Cardiac muscle cell (in vitro differentiated cells and primary cell): ENCODE data around the gene RHOT2. TPM values are rescaled to one million over a fixed set of nuclear protein-coding genes. Genes with fewer than 3 reads are reported as not detected.

Source experiments
- DNase-seq, 2 donors: peaks; one replicate each; pipeline versions ENCODE4 v3.0.0 to v3.0.0-alpha.2; 2010 to 2017; ENCODE audit warnings: low read depth in 1 of 2, low spot score in 1 of 2
- H3K27ac ChIP-seq: fragments of 200-600 bp; sonication (generic); 2 replicates; pipeline ENCODE4 v1.5.1; 2016
- H3K27me3 ChIP-seq: fragments of 200-600 bp; sonication (generic); 2 replicates; pipeline ENCODE4 v1.6.0; 2016; ENCODE audit warnings: control low read depth
- H3K36me3 ChIP-seq: fragments of 200-600 bp; sonication (generic); 2 replicates; pipeline ENCODE4 v1.5.1; 2016; ENCODE audit warnings: control low read depth
- H3K4me1 ChIP-seq: fragments of 200-600 bp; sonication (generic); 2 replicates; pipeline ENCODE4 v1.8.1; 2017; ENCODE audit warnings: low read depth, mild to moderate bottlenecking, mixed run types
- H3K4me3 ChIP-seq: fragments of 200-600 bp; sonication (generic); 2 replicates; pipeline ENCODE4 v1.5.1; 2016; ENCODE audit warnings: mild to moderate bottlenecking
- H3K9me3 ChIP-seq: fragments of 200-600 bp; sonication (generic); 2 replicates; pipeline ENCODE4 v1.5.1; 2017; ENCODE audit warnings: low read depth, mild to moderate bottlenecking, control low read depth
- polyA plus RNA-seq: library from polyadenylated mRNA; unstranded; fragments of >200 nt; fragmentation: Nextera tagmentation; extraction: Ambion mirVana; gene quantifications from 2 replicates; pipeline ENCODE4 v1.2.1, GENCODE V29; 2016
- total RNA-seq: library from RNA; depleted of rRNA; stranded (reverse); fragments of >200 nt; gene quantifications from 2 replicates; pipeline ENCODE4 v1.2.3, GENCODE V29; 2016
- TF ChIP-seq, protein P1 (sequence below): IDR thresholded peaks from 2 replicates; pipeline ENCODE4 v1.5.1; 2012; ENCODE audit warnings: low read depth, mild to moderate bottlenecking, low read length

Gene RHOT2
- total and polyA plus RNA-seq, 2 experiments from 2014 or later: 294 to 305 TPM

DNA sequence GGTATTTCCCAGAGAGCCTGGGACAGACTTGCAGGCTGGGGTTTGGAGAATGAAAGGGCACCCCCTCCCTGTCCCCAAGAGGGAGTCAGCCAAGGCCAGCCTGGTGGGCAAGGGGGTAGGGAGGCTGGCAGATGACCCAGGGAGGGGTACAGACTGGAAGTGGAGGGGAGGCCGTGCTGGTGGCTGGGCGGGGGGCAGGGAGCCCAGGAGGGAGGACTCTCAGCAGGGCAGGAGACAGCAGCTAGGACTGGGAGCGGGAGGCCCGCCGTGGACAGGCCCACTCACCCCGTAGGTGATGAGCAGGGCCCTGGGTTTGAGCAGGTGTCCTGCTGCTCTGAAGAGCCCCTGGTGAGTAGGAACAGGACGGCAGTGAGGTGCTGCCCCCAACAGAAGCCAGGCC, 32.9 kb upstream of the RHOT2 start:
- Histone ChIP-seq H3K27ac (no peak overlapping the region), H3K9me3 (no peaks in the 10 kb centered on the region), H3K27me3 (no peaks in the 10 kb centered on the region), H3K4me1 (peaks cover 27% of the 10 kb centered on the region), H3K36me3 (peaks cover 9% of the 10 kb centered on the region), H3K4me3 (no peak overlapping the region)
- DNase-seq: no peak
- TF ChIP-seq, protein P1, sequence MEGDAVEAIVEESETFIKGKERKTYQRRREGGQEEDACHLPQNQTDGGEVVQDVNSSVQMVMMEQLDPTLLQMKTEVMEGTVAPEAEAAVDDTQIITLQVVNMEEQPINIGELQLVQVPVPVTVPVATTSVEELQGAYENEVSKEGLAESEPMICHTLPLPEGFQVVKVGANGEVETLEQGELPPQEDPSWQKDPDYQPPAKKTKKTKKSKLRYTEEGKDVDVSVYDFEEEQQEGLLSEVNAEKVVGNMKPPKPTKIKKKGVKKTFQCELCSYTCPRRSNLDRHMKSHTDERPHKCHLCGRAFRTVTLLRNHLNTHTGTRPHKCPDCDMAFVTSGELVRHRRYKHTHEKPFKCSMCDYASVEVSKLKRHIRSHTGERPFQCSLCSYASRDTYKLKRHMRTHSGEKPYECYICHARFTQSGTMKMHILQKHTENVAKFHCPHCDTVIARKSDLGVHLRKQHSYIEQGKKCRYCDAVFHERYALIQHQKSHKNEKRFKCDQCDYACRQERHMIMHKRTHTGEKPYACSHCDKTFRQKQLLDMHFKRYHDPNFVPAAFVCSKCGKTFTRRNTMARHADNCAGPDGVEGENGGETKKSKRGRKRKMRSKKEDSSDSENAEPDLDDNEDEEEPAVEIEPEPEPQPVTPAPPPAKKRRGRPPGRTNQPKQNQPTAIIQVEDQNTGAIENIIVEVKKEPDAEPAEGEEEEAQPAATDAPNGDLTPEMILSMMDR: no peak

DNA sequence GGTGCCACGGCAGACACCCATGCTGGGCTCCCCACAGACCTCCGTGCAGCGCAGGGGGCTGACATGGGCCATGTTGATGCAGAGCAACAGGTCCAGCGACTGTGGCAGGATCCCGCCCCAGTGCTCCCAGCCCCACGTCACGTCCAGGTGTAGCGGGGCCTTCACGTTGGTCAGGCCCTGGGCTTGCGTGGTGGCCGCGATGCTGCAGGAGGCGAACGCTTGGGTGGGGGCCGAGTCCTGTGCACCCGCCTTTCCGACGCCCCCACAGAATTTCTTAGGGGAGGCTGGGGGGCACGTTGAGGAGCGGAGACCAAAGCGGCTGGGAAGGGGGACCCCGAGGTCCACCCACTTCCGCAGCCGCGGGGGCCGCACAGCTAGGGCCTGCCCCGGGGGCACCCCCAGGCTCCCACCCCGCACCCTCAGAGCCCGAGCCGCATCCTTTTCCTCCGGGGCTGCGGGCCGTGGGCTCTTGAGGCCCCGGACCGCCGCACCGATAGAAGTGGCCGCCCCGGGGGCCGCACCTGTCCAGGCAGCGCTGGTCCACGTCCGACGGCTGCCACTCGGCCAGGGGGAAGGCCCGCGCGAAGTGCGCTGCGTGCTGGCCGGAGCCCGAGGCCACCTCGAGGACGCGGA, 32.2 kb upstream of the RHOT2 start:
- Histone ChIP-seq H3K9me3 (no peaks in the 10 kb centered on the region), H3K27me3 (no peaks in the 10 kb centered on the region), H3K4me1 (peaks cover 21% of the 10 kb centered on the region), H3K4me3 (peak overlapping the region; percentile 83), H3K36me3 (peaks cover 9% of the 10 kb centered on the region), H3K27ac (no peak overlapping the region)
- no peak for DNase-seq
- TF ChIP-seq, protein P1: no peak

DNA sequence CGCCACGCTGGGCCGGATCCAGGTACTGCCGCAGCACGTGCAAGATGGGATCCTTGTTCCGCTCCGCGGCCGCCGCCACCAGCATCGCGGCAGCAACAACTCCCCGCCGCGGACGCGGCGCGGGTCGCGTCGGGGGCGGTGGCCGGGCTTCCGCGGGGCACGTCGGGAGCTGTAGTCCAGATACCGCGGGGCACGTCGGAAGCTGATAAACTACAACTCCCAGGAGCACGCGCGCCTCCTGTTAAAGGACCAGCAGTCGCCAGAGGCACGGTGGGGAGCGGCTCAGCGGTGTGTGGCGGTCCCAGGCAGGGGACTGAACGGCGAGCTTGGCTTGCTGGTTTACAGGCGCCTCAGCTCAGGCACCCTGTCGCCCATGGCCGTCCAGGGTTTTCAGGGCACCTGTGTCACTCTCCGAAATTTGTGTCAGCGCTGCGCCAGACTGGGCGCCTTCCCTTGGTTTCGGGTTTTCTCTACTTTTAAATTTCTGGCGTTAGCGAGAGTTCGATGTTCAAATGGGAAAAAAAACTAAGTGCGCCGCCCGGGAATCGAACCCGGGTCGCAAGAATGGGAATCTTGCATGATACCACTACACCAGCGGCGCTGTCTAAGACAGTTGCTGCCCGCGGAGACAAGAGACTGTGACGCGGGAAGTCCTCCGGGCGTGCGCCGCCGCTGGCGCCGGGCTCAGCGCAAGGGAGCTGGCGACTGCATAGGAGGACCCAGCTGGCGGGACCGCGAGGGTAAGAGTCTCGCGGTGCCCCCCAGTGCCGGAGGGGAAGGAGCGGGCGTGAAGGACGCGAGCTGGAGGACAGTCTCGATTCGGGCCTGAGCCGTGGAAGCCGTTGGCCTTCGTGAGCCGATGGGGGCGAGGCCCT, 31.5 kb upstream of the RHOT2 start, which contains the start of gene METTL26:
TSS of gene METTL26 (minus strand) at position 100 of the 875 bp plus-strand sequence. CDS start at position 85, 15 bp downstream.
- H3K36me3 ChIP-seq: peaks cover 9% of the 10 kb centered on the region
- no peaks in the 10 kb centered on the region for H3K9me3 ChIP-seq
- H3K27me3 ChIP-seq: no peaks in the 10 kb centered on the region
- TF ChIP-seq, protein P1: no peak
- peaks cover 18% of the 10 kb centered on the region for H3K4me1 ChIP-seq
- H3K27ac ChIP-seq: peak within 1 kb of the TSS; percentile 93
- DNase-seq: peak; percentile 95 to 97
- H3K4me3 ChIP-seq: peak within 1 kb of the TSS; percentile 83

DNA sequence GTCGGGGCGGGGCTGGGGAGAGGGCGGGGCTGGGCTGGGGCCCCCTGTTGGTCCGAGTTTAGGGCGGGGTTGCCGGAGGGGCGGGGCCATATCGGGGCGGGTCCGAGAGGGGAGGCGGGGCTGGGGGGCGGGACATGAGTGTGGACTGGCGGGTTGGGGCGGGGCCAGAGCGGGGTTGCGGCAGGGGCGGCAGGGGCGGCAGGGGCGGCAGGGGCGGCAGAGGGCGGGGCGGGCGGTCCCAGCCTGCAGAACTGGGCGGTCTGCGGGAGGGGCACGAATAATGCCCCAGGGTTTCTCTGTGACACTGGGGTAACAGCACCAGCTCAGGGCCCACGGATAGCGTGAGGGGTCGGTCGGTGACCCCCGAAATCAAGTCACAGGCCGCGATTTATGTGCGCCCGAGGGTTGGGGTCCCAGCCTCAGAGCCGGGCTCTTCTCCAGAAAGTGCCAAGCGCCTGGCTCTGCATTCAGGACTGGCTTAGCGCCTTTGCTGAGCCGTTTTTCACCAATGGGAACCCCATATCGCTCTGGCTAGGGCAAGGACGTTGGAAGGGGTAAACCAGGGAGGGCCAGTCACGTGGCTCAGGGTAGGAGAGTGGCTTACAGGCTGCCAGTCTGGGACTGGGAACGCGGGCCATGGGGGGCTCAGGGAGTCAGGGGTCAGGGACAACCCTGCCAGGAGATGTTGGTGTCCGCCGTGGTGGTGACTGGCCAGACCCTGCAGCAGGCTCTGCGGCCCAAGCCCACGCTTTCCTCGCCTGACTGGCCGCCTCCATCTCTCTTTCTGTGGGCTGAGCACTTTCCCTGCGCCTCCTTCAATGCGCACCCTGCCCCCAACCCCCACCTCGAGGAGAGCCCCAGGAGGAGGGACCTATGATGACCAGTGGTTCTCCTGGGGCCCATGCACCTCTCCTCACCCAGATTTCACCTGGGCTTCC, 30.6 kb upstream of the RHOT2 start:
- TF ChIP-seq, protein P1: no peak
- peak; percentile 93 to 94 for DNase-seq
- peak overlapping the region; percentile 93 for H3K27ac ChIP-seq
- H3K4me3 ChIP-seq: peak overlapping the region; percentile 83
- H3K36me3 ChIP-seq: peaks cover 9% of the 10 kb centered on the region
- H3K9me3 ChIP-seq: no peaks in the 10 kb centered on the region
- peaks cover 18% of the 10 kb centered on the region for H3K4me1 ChIP-seq
- no peaks in the 10 kb centered on the region for H3K27me3 ChIP-seq

DNA sequence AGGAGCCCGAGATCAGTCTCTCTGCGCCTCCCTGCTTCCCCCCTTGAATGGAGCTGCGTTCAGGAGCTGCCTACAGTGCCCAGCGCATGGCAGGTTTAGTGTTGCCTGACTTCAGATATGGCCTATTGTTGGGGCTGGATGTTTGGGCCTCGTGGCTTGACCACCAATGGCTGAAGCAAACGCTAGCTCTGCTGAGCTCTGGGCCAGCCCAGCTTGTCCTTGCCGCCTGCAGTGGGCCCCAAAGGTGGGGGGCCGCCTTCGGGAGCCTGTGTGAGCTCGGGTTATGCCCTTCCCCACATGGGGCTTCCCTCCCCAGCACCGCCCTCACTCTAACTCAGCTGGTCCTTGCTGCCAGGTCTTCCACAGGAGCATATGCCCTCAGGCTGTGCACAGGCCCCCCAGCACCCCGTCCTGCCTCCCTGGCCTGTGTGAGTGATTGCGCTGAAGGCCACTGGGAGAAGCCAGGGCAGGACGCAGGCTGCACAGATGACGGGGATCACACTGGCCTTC, 29.8 kb upstream of the RHOT2 start:
- TF ChIP-seq, protein P1: no peak
- peaks cover 23% of the 10 kb centered on the region for H3K4me1 ChIP-seq
- H3K36me3 ChIP-seq: peaks cover 9% of the 10 kb centered on the region
- H3K27ac ChIP-seq: peak overlapping the region; percentile 90
- no peaks in the 10 kb centered on the region for H3K27me3 ChIP-seq
- H3K9me3 ChIP-seq: no peaks in the 10 kb centered on the region
- H3K4me3 ChIP-seq: no peak overlapping the region
- no peak for DNase-seq
